H1 (cell line): ENCODE data around the gene DYNC1I2. TPM values are rescaled to one million over a fixed set of nuclear protein-coding genes. Genes with fewer than 3 reads are reported as not detected.

Source experiments
- CTCF ChIA-PET: fragments of 300-600 bp; sonication (Branson Sonifier 250); formaldehyde crosslinking; loops from one replicate; lab custom pipeline; 2021; ENCODE audit not compliant: partially characterized antibody; lab: Charles Lee
- POLR2A ChIA-PET: fragments of 300-600 bp; sonication (Branson Sonifier 250); formaldehyde crosslinking; loops from one replicate; lab custom pipeline; 2021; ENCODE audit warnings: inconsistent platforms; ENCODE audit not compliant: partially characterized antibody; lab: Charles Lee
- DNase-seq, 2 experiments: peaks; one replicate each; pipeline versions ENCODE4 v3.0.0 to v3.0.0-alpha.2; 2010 to 2022; ENCODE audit warnings: low spot score in 2 of 2, low read depth in 1 of 2, mixed read lengths in 1 of 2
- FAIRE-seq: peaks from 2 replicates; lab custom pipeline; 2011; peaks lifted over from hg19 to GRCh38; lab: Jason Lieb, UNC
- H2AFZ ChIP-seq: 2 replicates; pipeline ENCODE4 v1.8.1; 2012; ENCODE audit warnings: low read length, inconsistent platforms
- H2AK5ac ChIP-seq: 2 replicates; pipeline ENCODE4 v1.6.1; 2013; ENCODE audit warnings: low read depth, low read length
- H2BK120ac ChIP-seq: replicated peaks from 2 replicates; pipeline ENCODE3; 2013; ENCODE audit warnings: low read depth, low read length, inconsistent platforms
- H2BK12ac ChIP-seq: 2 replicates; pipeline ENCODE4 v1.6.1; 2013; ENCODE audit warnings: low read depth, low read length
- H2BK15ac ChIP-seq: 2 replicates; pipeline ENCODE4 v1.6.1; 2013; ENCODE audit warnings: low read length
- H2BK20ac ChIP-seq: 2 replicates; pipeline ENCODE4 v1.6.1; 2013; ENCODE audit warnings: low read length
- H2BK5ac ChIP-seq: 2 replicates; pipeline ENCODE4 v1.6.1; 2013; ENCODE audit warnings: low read depth, low read length
- H3K14ac ChIP-seq: 2 replicates; pipeline ENCODE4 v1.6.1; 2013; ENCODE audit warnings: inconsistent platforms; ENCODE audit not compliant: insufficient read length
- H3K18ac ChIP-seq: 2 replicates; pipeline ENCODE4 v1.6.1; 2013; ENCODE audit warnings: low read length; ENCODE audit errors: extremely low read depth
- H3K23ac ChIP-seq: 2 replicates; pipeline ENCODE4 v1.6.1; 2013; ENCODE audit warnings: inconsistent platforms; ENCODE audit not compliant: insufficient read length
- H3K23me2 ChIP-seq: 2 replicates; pipeline ENCODE4 v1.6.1; 2013; ENCODE audit warnings: low read depth, low read length
- H3K27ac ChIP-seq: 2 replicates; pipeline ENCODE4 v1.6.1; 2011; ENCODE audit warnings: low read depth, low read length, inconsistent platforms
- H3K27me3 ChIP-seq, 4 experiments: replicated peaks in 1 of 4; 1 replicate in 1 of 4; 2 replicates in 3 of 4; pipeline versions ENCODE4 v1.6.1 to v1.8.1; 2011 to 2013; ENCODE audit warnings: low read length in 3 of 4, mild to moderate bottlenecking in 3 of 4, inconsistent platforms in 2 of 4, mixed read lengths in 2 of 4, moderate library complexity in 1 of 4; ENCODE audit not compliant: control insufficient read depth in 3 of 4, insufficient read depth in 3 of 4; ENCODE audit errors: extremely low read depth in 1 of 4
- H3K36me3 ChIP-seq, 4 experiments: 2 replicates each; pipeline versions ENCODE4 v1.6.1 to v1.8.1; 2011 to 2013; ENCODE audit warnings: mild to moderate bottlenecking in 4 of 4, low read length in 3 of 4, moderate library complexity in 2 of 4, control low read depth in 1 of 4, inconsistent platforms in 1 of 4; ENCODE audit not compliant: insufficient read depth in 4 of 4, control insufficient read depth in 2 of 4
- H3K4ac ChIP-seq: replicated peaks from 2 replicates; pipeline ENCODE3; 2013; ENCODE audit warnings: low read length, low read depth, mixed read lengths, inconsistent platforms; ENCODE audit not compliant: insufficient read length
- H3K4me1 ChIP-seq, 4 experiments: replicated peaks in 1 of 4; 1 replicate in 1 of 4; 2 replicates in 3 of 4; pipeline versions ENCODE4 v1.6.1 to v1.8.1; 2011 to 2013; ENCODE audit warnings: low read length in 3 of 4, inconsistent platforms in 2 of 4, mixed read lengths in 1 of 4; ENCODE audit not compliant: insufficient read depth in 4 of 4, control insufficient read depth in 3 of 4
- H3K4me2 ChIP-seq, 2 experiments: 2 replicates each; pipeline versions ENCODE4 v1.6.1 to v1.8.1; 2011 to 2013; ENCODE audit warnings: low read depth in 2 of 2, low read length in 2 of 2, control low read depth in 1 of 2, inconsistent platforms in 1 of 2, mild to moderate bottlenecking in 1 of 2; ENCODE audit not compliant: insufficient read depth in 1 of 2
- H3K4me3 ChIP-seq, 4 experiments: fragments of 200-600, 300-600 bp in 1 of 4; sonication (generic), shearing (Covaris generic), sonication (Bioruptor Twin) in 1 of 4; 2 replicates each; pipeline versions ENCODE4 v1.5.1 to v1.8.1; 2011 to 2016; ENCODE audit warnings: low read length in 4 of 4, low read depth in 3 of 4, control low read depth in 2 of 4, inconsistent platforms in 2 of 4, mild to moderate bottlenecking in 2 of 4, mixed read lengths in 1 of 4, moderate library complexity in 1 of 4; ENCODE audit not compliant: insufficient read depth in 2 of 4; ENCODE audit errors: extremely low read depth in 1 of 4
- H3K56ac ChIP-seq: replicated peaks from 2 replicates; pipeline ENCODE3; 2013; ENCODE audit warnings: low read depth, mild to moderate bottlenecking, mixed read lengths, low read length, inconsistent platforms; ENCODE audit not compliant: insufficient read length
- H3K79me1 ChIP-seq: 2 replicates; pipeline ENCODE4 v1.6.1; 2013; ENCODE audit warnings: low read depth, low read length, control low read depth
- H3K79me2 ChIP-seq, 2 experiments: 2 replicates each; pipeline versions ENCODE4 v1.6.1 to v1.8.1; 2012 to 2013; ENCODE audit warnings: low read length in 2 of 2, mild to moderate bottlenecking in 2 of 2, inconsistent platforms in 1 of 2; ENCODE audit not compliant: insufficient read depth in 2 of 2, control insufficient read depth in 1 of 2
- H3K9ac ChIP-seq, 4 experiments: replicated peaks in 1 of 4; 1 replicate in 1 of 4; 2 replicates in 3 of 4; pipeline versions ENCODE4 v1.6.1 to v1.8.1; 2011 to 2013; ENCODE audit warnings: low read depth in 3 of 4, low read length in 3 of 4, control low read depth in 2 of 4, mild to moderate bottlenecking in 2 of 4, moderate library complexity in 2 of 4, inconsistent platforms in 1 of 4; ENCODE audit errors: extremely low read depth in 1 of 4
- H3K9me3 ChIP-seq, 2 experiments: 2 replicates each; pipeline versions ENCODE4 v1.6.1 to v1.8.1; 2012 to 2013; ENCODE audit warnings: mild to moderate bottlenecking in 2 of 2, moderate library complexity in 2 of 2, control low read depth in 1 of 2, inconsistent platforms in 1 of 2, low read depth in 1 of 2, low read length in 1 of 2, mixed read lengths in 1 of 2; ENCODE audit not compliant: insufficient read depth in 2 of 2
- H4K20me1 ChIP-seq, 2 experiments: replicated peaks in 1 of 2; 2 replicates each; pipeline versions ENCODE3 to v1.8.1; 2011 to 2013; ENCODE audit warnings: inconsistent platforms in 2 of 2, low read length in 2 of 2, mild to moderate bottlenecking in 1 of 2; ENCODE audit not compliant: insufficient read depth in 2 of 2, control insufficient read depth in 1 of 2
- H4K5ac ChIP-seq: 2 replicates; pipeline ENCODE4 v1.6.1; 2013; ENCODE audit warnings: low read length, low read depth, mixed read lengths, inconsistent platforms; ENCODE audit not compliant: insufficient read length
- H4K8ac ChIP-seq: 2 replicates; pipeline ENCODE4 v1.8.0; 2013; ENCODE audit warnings: mild to moderate bottlenecking, moderate library complexity, low read length, inconsistent platforms; ENCODE audit not compliant: insufficient read depth; ENCODE audit errors: extremely low read depth
- H4K91ac ChIP-seq: replicated peaks from 2 replicates; pipeline ENCODE3; 2013; ENCODE audit warnings: low read length, mixed read lengths, inconsistent platforms; ENCODE audit not compliant: insufficient read length
- CHD1 ChIP-seq: IDR thresholded peaks from 2 replicates; pipeline ENCODE4 v1.6.1; 2012; ENCODE audit warnings: low read depth, low read length, improper control_type of control experiment
- CREB1 ChIP-seq: IDR thresholded peaks from 2 replicates; pipeline ENCODE4 v1.6.1; 2012; ENCODE audit warnings: inconsistent platforms
- CTBP2 ChIP-seq: IDR thresholded peaks from 2 replicates; pipeline ENCODE4 v1.7.0; 2011; ENCODE audit warnings: borderline replicate concordance, mild to moderate bottlenecking, moderate library complexity, mixed read lengths, low read length; ENCODE audit not compliant: insufficient read depth, insufficient read length
- EZH2 ChIP-seq: fragments of 200-600 bp; sonication (generic); IDR thresholded peaks from 2 replicates; pipeline ENCODE4 v1.7.1; 2012; ENCODE audit warnings: low read depth, mild to moderate bottlenecking, moderate library complexity, low read length, inconsistent platforms; ENCODE audit not compliant: severe bottlenecking
- HDAC6 ChIP-seq: IDR thresholded peaks from one replicate; pipeline ENCODE4 v1.7.1; 2012; ENCODE audit warnings: low read depth, mild to moderate bottlenecking, inconsistent platforms, low read length, moderate library complexity
- JUND ChIP-seq: IDR thresholded peaks from 2 replicates; pipeline ENCODE4 v1.6.1; 2011; ENCODE audit warnings: mild to moderate bottlenecking, improper control_type of control experiment, low read length
- KDM5A ChIP-seq: fragments of 200-600 bp; IDR thresholded peaks from 2 replicates; pipeline ENCODE4 v1.7.1; 2012; ENCODE audit warnings: mild to moderate bottlenecking, low read length, inconsistent platforms, mixed read lengths
- SP1 ChIP-seq: IDR thresholded peaks from 2 replicates; pipeline ENCODE4 v1.6.1; 2011; ENCODE audit warnings: low read depth, low read length
- WGBS, 2 experiments: shearing (Covaris generic) in 1 of 2; methylation state at CpG; one replicate each; pipeline versions ENCODE4 v1.1.6 to v1.1.7; 2013 to 2015; ENCODE audit warnings: low lambda C conversion rate in 2 of 2, mixed read lengths in 2 of 2, inconsistent platforms in 1 of 2, low coverage in 1 of 2, missing lambda C conversion rate in 1 of 2; ENCODE audit not compliant: insufficient replicate concordance in 2 of 2, insufficient coverage in 1 of 2, insufficient read length in 1 of 2; ENCODE audit errors: extremely low coverage in 1 of 2, missing lambda C conversion rate in 1 of 2; 5-methylcytosine and 5-hydroxymethylcytosine counted together
- polyA plus RNA-seq, 7 experiments: library from polyadenylated mRNA; depleted of rRNA in 3 of 7; stranded (reverse) in 5 of 7; unstranded in 2 of 7; fragments of >200 nt in 5 of 7; fragments of 200-250 nt in 2 of 7; gene quantifications; 1 replicate in 5 of 7; 2 replicates in 1 of 7; 4 replicates in 1 of 7; pipeline versions ENCODE4 v1.2.1 to v1.2.3, GENCODE V29; 2011 to 2013; ENCODE audit warnings: missing spikeins in 2 of 7, mixed read lengths in 2 of 7
- total RNA-seq: library from RNA; stranded (reverse); fragmentation: NEBNext Ultra II Directional; extraction: Animal tissue kit (Norgen Biotek cat#: 25700); gene quantifications from 2 replicates; pipeline ENCODE4 v1.2.1, GENCODE V29; 2021

The DYNC1I2 gene
- total and polyA plus RNA-seq, 2 of the 8 experiments (the other 6 are each of a cell fraction or from before 2014, with no cell fraction given) = 67.3 to 68.1 TPM

- Histone ChIP-seq H3K4me1 (peaks cover 6 to 24% (median 13%) of the 10 kb centered on the region in 4 experiments; a peak in 6 of 7 replicates), H3K4me2 (peak overlapping the region in 1 of 2 experiments; percentile 37; a peak in 1 of 4 replicates), H3K9ac (no peak overlapping the region; a peak in 1 of 7 replicates), H2BK5ac (no peak overlapping the region), H3K79me1 (no peaks in the 10 kb centered on the region), H3K23me2 (no peaks in the 10 kb centered on the region), H4K20me1 (no peaks in the 10 kb centered on the region), H4K91ac (no peak overlapping the region), H3K27me3 (no peaks in the 10 kb centered on the region), H2BK20ac (no peak overlapping the region), H3K27ac (no peak overlapping the region), H2BK120ac (no peak overlapping the region), H3K79me2 (no peaks in the 10 kb centered on the region), H3K56ac (no peak overlapping the region), H3K14ac (no peak overlapping the region), H3K36me3 (0 out of 8 replicates have a peak, but pooled peaks cover 0 to 2% (median 0%) of the 10 kb centered on the region in 4 experiments), H3K4me3 (no peak overlapping the region), H2AFZ (no peak overlapping the region), H3K23ac (no peak overlapping the region), H4K8ac (no peak overlapping the region)
- ChIA-PET POLR2A (interaction anchor here (0.7 kb wide), 1 partner anchor 26 kb away, joined by 4 read pairs; no protein-coding TSS in a partner anchor), CTCF (interaction anchor here (0.6 to 2.2 kb wide), 7 partner anchors 10 to 333 kb away, joined by 3 to 6 read pairs (median 4); no protein-coding TSS in a partner anchor)
- DNase-seq = no peak
- no peak for FAIRE-seq
- 77% methylated on average over 6 of the region's 6 CpGs; no CpG with 5 or more reads in 1 of the 2 experiments for WGBS, 2 experiments
- no peak for TF ChIP-seq JUND
- TF ChIP-seq SP1 = no peak
- TF ChIP-seq KDM5A = no peak
- TF ChIP-seq CTBP2 = no peak
- TF ChIP-seq CHD1 = no peak
- TF ChIP-seq EZH2 = no peak
- no peak for TF ChIP-seq CREB1
- no peak for TF ChIP-seq HDAC6
- TF ChIP-seq, all 59 proteins: peak for 0
- Histone ChIP-seq H4K5ac (no peak overlapping the region), H2BK12ac (no peak overlapping the region), H2BK15ac (no peak overlapping the region), H3K9me3 (no peaks in the 10 kb centered on the region), H3K4ac (no peak overlapping the region), H3K18ac (no peak overlapping the region; the same call in 1 of the 2 replicates), H2AK5ac (no peak overlapping the region)
Observed at GRCh38 chr2:171793691-171794678, 106.7 kb downstream of the DYNC1I2 start.
